GM12878 (cell line): ENCODE measurements around the gene ANKRD44. TPM values are rescaled to one million over a fixed set of nuclear protein-coding genes. Genes with fewer than 3 reads are reported as not detected.

Experiments
- ATAC-seq: fragments of 200-7000 bp; cut with Tn5 transposase; 3 replicates; pipeline ENCODE4 v1.9.1; 2020; ENCODE audit warnings: mild to moderate bottlenecking, moderate library complexity
- BruUV-seq: library from RNA; stranded (reverse); fragments of 400-500 nt; replicated peaks from 2 replicates; lab custom pipeline; 2021; lab: Mats Ljungman, UMichigan
- CTCF ChIA-PET: fragments of 300-600 bp; sonication (Branson Sonifier 250); formaldehyde crosslinking; extraction: SDS; loops from one replicate; lab custom pipeline; 2021; ENCODE audit warnings: inconsistent platforms; lab: Yijun Ruan, JAX
- POLR2A ChIA-PET: fragments of 350-600 bp; formaldehyde crosslinking; extraction: SDS; loops from one replicate; lab custom pipeline; 2021; ENCODE audit warnings: inconsistent platforms; lab: Charles Lee
- RAD21 ChIA-PET: fragments of 300-600 bp; sonication (Branson Sonifier 250); formaldehyde crosslinking; loops from one replicate; lab custom pipeline; 2023; ENCODE audit warnings: antibody characterized with exemption; ENCODE audit not compliant: unreplicated experiment; lab: Charles Lee
- SMC1A ChIA-PET: fragments of 300-600 bp; sonication (Branson Sonifier 250); formaldehyde crosslinking; loops from one replicate; lab custom pipeline; 2023; ENCODE audit not compliant: unreplicated experiment, uncharacterized antibody; lab: Charles Lee
- DNase-seq: peaks from one replicate; pipeline ENCODE4 v3.0.0-alpha.2; 2011; ENCODE audit warnings: low read depth, low spot score
- FAIRE-seq: peaks from 3 replicates; lab custom pipeline; 2011; peaks lifted over from hg19 to GRCh38; lab: Jason Lieb, UNC
- H2AFZ ChIP-seq: 2 replicates; pipeline ENCODE4 v1.6.0; 2011; ENCODE audit warnings: low read depth, low read length, control low read depth; ENCODE audit not compliant: control insufficient read depth
- H3K27ac ChIP-seq: 2 replicates; pipeline ENCODE4 v1.5.1; 2011; ENCODE audit warnings: control low read depth; ENCODE audit not compliant: control insufficient read depth, insufficient read depth
- H3K27me3 ChIP-seq, 2 experiments: replicated peaks in 1 of 2; 2 replicates each; pipeline versions ENCODE4 v1.6.0 to v1.6.1; 2011; ENCODE audit warnings: low read length in 1 of 2; ENCODE audit not compliant: control insufficient read depth in 2 of 2, insufficient read depth in 2 of 2
- H3K36me3 ChIP-seq, 2 experiments: 2 replicates each; pipeline ENCODE4 v1.5.1; 2011; ENCODE audit warnings: low read length in 1 of 2; ENCODE audit not compliant: control insufficient read depth in 2 of 2, insufficient read depth in 2 of 2
- H3K4me1 ChIP-seq: 2 replicates; pipeline ENCODE4 v1.6.1; 2011; ENCODE audit warnings: mild to moderate bottlenecking, low read length, moderate library complexity, mixed read lengths; ENCODE audit not compliant: control insufficient read depth, insufficient read depth
- H3K4me2 ChIP-seq: 2 replicates; pipeline ENCODE4 v1.6.0; 2011; ENCODE audit warnings: control low read depth; ENCODE audit not compliant: control insufficient read depth, insufficient read depth
- H3K4me3 ChIP-seq: fragments of 200-600 bp; sonication (generic); 2 replicates; pipeline ENCODE4 v1.5.1; 2016
- H3K79me2 ChIP-seq: 2 replicates; pipeline ENCODE4 v1.6.0; 2011; ENCODE audit warnings: low read length; ENCODE audit not compliant: control insufficient read depth, insufficient read depth
- H3K9ac ChIP-seq: 2 replicates; pipeline ENCODE4 v1.8.0; 2011; ENCODE audit warnings: low read length, control low read depth, mixed read lengths; ENCODE audit not compliant: control insufficient read depth, insufficient read depth
- H3K9me3 ChIP-seq: replicated peaks from 3 replicates; pipeline ENCODE4 v1.5.1; 2011; ENCODE audit warnings: mild to moderate bottlenecking, low read length; ENCODE audit not compliant: control insufficient read depth, insufficient read depth
- H4K20me1 ChIP-seq: 2 replicates; pipeline ENCODE4 v1.6.0; 2011; ENCODE audit not compliant: control insufficient read depth, insufficient read depth
- GATAD2B ChIP-seq: fragments of 450-650 bp; conservative IDR thresholded peaks from 2 replicates; pipeline ENCODE4 v1.6.1; 2017; ENCODE audit warnings: low read depth, mild to moderate bottlenecking, moderate library complexity
- HDAC2 ChIP-seq: fragments of 200-600 bp; sonication (generic); IDR thresholded peaks from 2 replicates; pipeline ENCODE4 v1.6.1; 2017
- MYB ChIP-seq: fragments of 150-350 bp; IDR thresholded peaks from 2 replicates; pipeline ENCODE4 v1.6.1; 2014; ENCODE audit warnings: mild to moderate bottlenecking, low read depth, low read length, borderline replicate concordance
- MYC ChIP-seq: IDR thresholded peaks from 2 replicates; pipeline ENCODE4 v1.6.1; 2011; ENCODE audit warnings: mild to moderate bottlenecking, low read length, moderate library complexity, inconsistent platforms; ENCODE audit not compliant: insufficient read depth, insufficient replicate concordance, insufficient read length, severe bottlenecking
- NBN ChIP-seq: fragments of 450-650 bp; IDR thresholded peaks from 2 replicates; pipeline ENCODE4 v1.6.1; 2016
- PAX8 ChIP-seq: fragments of 450-650 bp; IDR thresholded peaks from 2 replicates; pipeline ENCODE4 v1.6.1; 2017; ENCODE audit warnings: mild to moderate bottlenecking, moderate library complexity
- SREBF2 ChIP-seq: IDR thresholded peaks from 2 replicates; pipeline ENCODE4 v1.6.1; 2012; ENCODE audit warnings: mild to moderate bottlenecking, low read length
- TCF3 ChIP-seq: IDR thresholded peaks from 2 replicates; pipeline ENCODE4 v1.6.1; 2012; ENCODE audit warnings: low read depth, mild to moderate bottlenecking, low read length, borderline replicate concordance; ENCODE audit not compliant: insufficient read depth
- ZNF24 ChIP-seq: fragments of 450-650 bp; IDR thresholded peaks from 2 replicates; pipeline ENCODE4 v1.6.1; 2017; ENCODE audit warnings: antibody characterized with exemption, mild to moderate bottlenecking
- ZNF274 ChIP-seq: IDR thresholded peaks from one replicate; pipeline ENCODE4 v1.8.0; 2011; ENCODE audit not compliant: insufficient read length, insufficient read depth
- WGBS: methylation state at CpG from one replicate; pipeline ENCODE4 v1.1.6; 2016; ENCODE audit warnings: low lambda C conversion rate; ENCODE audit not compliant: insufficient replicate concordance, insufficient coverage; ENCODE audit errors: missing lambda C conversion rate; 5-methylcytosine and 5-hydroxymethylcytosine counted together
- in situ Hi-C: fragments of 300-500 bp; cut with MboI; formaldehyde crosslinking; loops from 9 replicates; pipeline ENCODE4 v1.14.3; 2018; ENCODE audit warnings: mixed read lengths
- intact Hi-C: fragments of 100-400 bp; cut with micrococcal nuclease; formaldehyde crosslinking; loops from one replicate; pipeline ENCODE4 v1.14.2; 2022; ENCODE audit not compliant: unreplicated experiment
- polyA plus RNA-seq, 11 experiments: library from polyadenylated mRNA; depleted of rRNA in 4 of 11; unstranded in 6 of 11; stranded (reverse) in 5 of 11; fragments of >200 nt; fragmentation: Nextera tagmentation in 4 of 11; fragmentation: Illumina TruSeq in 1 of 11; extraction: Ambion mirVana in 4 of 11; extraction: Trizol in 1 of 11; gene quantifications; 1 replicate in 1 of 11; 2 replicates in 10 of 11; pipeline versions ENCODE4 v1.2.1 to v1.2.3, GENCODE V29; 2011 to 2016; ENCODE audit warnings: inconsistent platforms in 2 of 11, missing spikeins in 2 of 11, low read depth in 1 of 11
- total RNA-seq, 4 experiments: library from RNA; depleted of rRNA in 3 of 4; stranded (reverse); fragments of >200 nt in 3 of 4; fragmentation: Illumina TruSeq in 1 of 4; extraction: Trizol in 1 of 4; gene quantifications; 2 replicates each; pipeline versions ENCODE4 v1.2.1 to v1.2.3, GENCODE V29; 2013 to 2021
- TF ChIP-seq, protein P1 (sequence below): fragments of 450-650 bp; IDR thresholded peaks from 2 replicates; pipeline ENCODE4 v1.6.1; 2016; ENCODE audit warnings: mild to moderate bottlenecking
- TF ChIP-seq, protein P2 (sequence below): IDR thresholded peaks from 2 replicates; pipeline ENCODE4 v1.6.1; 2011; ENCODE audit warnings: low read depth, mild to moderate bottlenecking, low read length, moderate library complexity, borderline replicate concordance; ENCODE audit errors: extremely low read depth
- TF ChIP-seq, protein P3 (sequence below): IDR thresholded peaks from 2 replicates; pipeline ENCODE4 v1.6.1; 2011; ENCODE audit warnings: mild to moderate bottlenecking, low read depth, low read length, moderate library complexity; ENCODE audit not compliant: insufficient replicate concordance

Gene ANKRD44
- total and polyA plus RNA-seq, 10 of the 15 experiments (the other 5 are each of a cell fraction or from before 2014, with no cell fraction given): 19.1 to 99.1 (median 59.6) TPM

DNA sequence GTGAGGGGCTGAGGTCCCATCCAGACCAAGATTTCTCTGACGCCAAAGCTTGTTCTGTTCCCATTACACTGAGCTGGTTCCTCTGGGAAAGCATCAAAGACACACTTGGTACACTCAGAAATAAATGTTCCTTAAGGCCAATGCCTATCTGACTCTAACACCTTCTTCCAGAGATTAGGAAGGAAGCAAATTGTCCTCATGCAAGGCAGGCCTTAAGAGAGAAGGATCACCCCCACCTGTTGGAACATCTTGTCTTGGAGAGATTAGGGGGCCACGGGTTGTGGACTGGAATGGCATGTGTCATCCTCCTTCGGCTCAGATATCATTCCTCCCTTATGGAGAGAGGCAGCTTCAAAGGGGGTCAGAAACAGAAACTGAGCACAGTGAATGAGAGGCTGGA is 100.2 kb downstream of the ANKRD44 start:
- no peak for ATAC-seq
- no peak for DNase-seq
- Histone ChIP-seq H3K79me2 (peaks cover 95% of the 10 kb centered on the region), H3K27me3 (no peaks in the 10 kb centered on the region), H3K27ac (peak overlapping the region; percentile 97), H3K36me3 (no peaks in the 10 kb centered on the region)
- WGBS: 24% methylated on average over 3 of the region's 3 CpGs
- no peak for FAIRE-seq
- in situ Hi-C loops: no loop called here
- no peak for TF ChIP-seq TCF3
- TF ChIP-seq MYC: no peak
- TF ChIP-seq, protein P1, sequence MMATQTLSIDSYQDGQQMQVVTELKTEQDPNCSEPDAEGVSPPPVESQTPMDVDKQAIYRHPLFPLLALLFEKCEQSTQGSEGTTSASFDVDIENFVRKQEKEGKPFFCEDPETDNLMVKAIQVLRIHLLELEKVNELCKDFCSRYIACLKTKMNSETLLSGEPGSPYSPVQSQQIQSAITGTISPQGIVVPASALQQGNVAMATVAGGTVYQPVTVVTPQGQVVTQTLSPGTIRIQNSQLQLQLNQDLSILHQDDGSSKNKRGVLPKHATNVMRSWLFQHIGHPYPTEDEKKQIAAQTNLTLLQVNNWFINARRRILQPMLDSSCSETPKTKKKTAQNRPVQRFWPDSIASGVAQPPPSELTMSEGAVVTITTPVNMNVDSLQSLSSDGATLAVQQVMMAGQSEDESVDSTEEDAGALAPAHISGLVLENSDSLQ: no peak
- TF ChIP-seq PAX8: no peak
- TF ChIP-seq ZNF274: no peak
- TF ChIP-seq HDAC2: no peak
- TF ChIP-seq GATAD2B: no peak
- TF ChIP-seq MYB: no peak
- no peak for TF ChIP-seq NBN
- TF ChIP-seq SREBF2: no peak
- TF ChIP-seq, protein P2, sequence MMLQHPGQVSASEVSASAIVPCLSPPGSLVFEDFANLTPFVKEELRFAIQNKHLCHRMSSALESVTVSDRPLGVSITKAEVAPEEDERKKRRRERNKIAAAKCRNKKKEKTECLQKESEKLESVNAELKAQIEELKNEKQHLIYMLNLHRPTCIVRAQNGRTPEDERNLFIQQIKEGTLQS: no peak
- no peak for TF ChIP-seq ZNF24
- TF ChIP-seq, protein P3, sequence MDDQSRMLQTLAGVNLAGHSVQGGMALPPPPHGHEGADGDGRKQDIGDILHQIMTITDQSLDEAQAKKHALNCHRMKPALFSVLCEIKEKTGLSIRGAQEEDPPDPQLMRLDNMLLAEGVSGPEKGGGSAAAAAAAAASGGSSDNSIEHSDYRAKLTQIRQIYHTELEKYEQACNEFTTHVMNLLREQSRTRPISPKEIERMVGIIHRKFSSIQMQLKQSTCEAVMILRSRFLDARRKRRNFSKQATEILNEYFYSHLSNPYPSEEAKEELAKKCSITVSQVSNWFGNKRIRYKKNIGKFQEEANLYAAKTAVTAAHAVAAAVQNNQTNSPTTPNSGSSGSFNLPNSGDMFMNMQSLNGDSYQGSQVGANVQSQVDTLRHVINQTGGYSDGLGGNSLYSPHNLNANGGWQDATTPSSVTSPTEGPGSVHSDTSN: no peak
- TF ChIP-seq, all 136 proteins: peak for 0
- Histone ChIP-seq H3K9me3 (no peaks in the 10 kb centered on the region), H3K4me1 (peaks cover 94% of the 10 kb centered on the region), H3K4me2 (peak overlapping the region; percentile 85), H3K9ac (peak overlapping the region; percentile 76), H2AFZ (no peak overlapping the region; the same call in 1 of the 2 replicates), H3K4me3 (peak overlapping the region; percentile 28), H4K20me1 (no peaks in the 10 kb centered on the region)
- intact Hi-C loops: loop anchor here (1.0 kb wide), 1 partner anchor 11 kb away; no protein-coding TSS in a partner anchor
- ChIA-PET SMC1A (interaction anchor here (0.6 to 18.1 kb wide), 15 partner anchors 8 to 166 kb away, joined by 3 to 433 read pairs (median 14); partner anchors contain the start of gene ANKRD44), POLR2A (interaction anchor here (0.7 to 6.5 kb wide), 14 partner anchors 11 to 97 kb away, joined by 3 to 80 read pairs (median 4); partner anchors contain the start of gene ANKRD44), RAD21 (interaction anchor here (0.7 to 18.1 kb wide), 15 partner anchors 8 to 117 kb away, joined by 3 to 408 read pairs (median 5); partner anchors contain the start of gene ANKRD44), CTCF (interaction anchor here (0.6 to 1.8 kb wide), 9 partner anchors 12 to 101 kb away, joined by 3 to 9 read pairs (median 4); no protein-coding TSS in a partner anchor)
- BruUV-seq: no TSS peak
